Measurements from ENCODE around the gene HPSE2. TPM values are rescaled to one million over a fixed set of nuclear protein-coding genes. Genes with fewer than 3 reads are reported as not detected.

Gene HPSE2
- total RNA-seq, 1 experiment from 2014 or later, result 0.20 TPM

DNA sequence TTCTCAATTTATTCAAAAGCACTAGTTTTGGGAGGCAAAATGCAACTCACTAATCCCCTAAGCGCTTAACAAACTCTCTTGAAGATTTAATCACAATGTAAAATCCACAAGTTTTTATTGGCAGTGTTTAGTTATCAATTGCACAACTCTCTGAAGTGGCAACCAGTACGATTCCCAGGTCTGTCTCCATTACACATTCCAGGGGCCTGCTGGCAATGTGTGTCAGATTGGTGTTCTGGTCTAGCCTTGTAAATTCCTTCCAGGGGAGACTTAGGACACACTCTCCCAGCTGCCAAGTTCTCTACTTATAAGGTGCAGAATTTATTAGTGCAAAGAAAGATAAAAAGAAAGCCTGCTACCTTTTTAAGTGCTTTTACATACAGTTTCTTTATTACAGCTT lies 624.2 kb downstream of the HPSE2 start:
- Histone ChIP-seq H3K27ac (ENCODE audit: insufficient read length, low read depth, low read length) (no peak overlapping the region), H3K79me2 (ENCODE audit: insufficient read depth, low read length) (no peaks in the 10 kb centered on the region), H2BK20ac (ENCODE audit: low read depth, low read length, poor library complexity, severe bottlenecking) (no peak overlapping the region), H3K9ac (ENCODE audit: extremely low read depth, insufficient read length, low read length) (no peak overlapping the region), H4K5ac (ENCODE audit: insufficient read length, low read depth, low read length) (no peak overlapping the region), H4K8ac (replicated peaks; ENCODE audit: insufficient read length, low read depth, low read length) (no peak overlapping the region), H3K4me2 (ENCODE audit: insufficient read depth, insufficient read length, low read length) (no peak overlapping the region), H3K27me3 (ENCODE audit: insufficient read depth, low read length) (no peaks in the 10 kb centered on the region), H4K20me1 (ENCODE audit: control insufficient read depth, insufficient read depth, insufficient read length) (no peaks in the 10 kb centered on the region), H3K14ac (ENCODE audit: insufficient read depth, low read length) (no peak overlapping the region), H2BK5ac (ENCODE audit: insufficient read length, low read length) (no peak overlapping the region), H2BK12ac (ENCODE audit: insufficient read length, low read depth, low read length) (no peak overlapping the region), H3K18ac (ENCODE audit: insufficient read length, low read depth, low read length) (no peak overlapping the region), H3T11ph (ENCODE audit: low read length) (no peak overlapping the region), H2AFZ (ENCODE audit: low read length) (no peak overlapping the region), H4K91ac (ENCODE audit: insufficient read length, low read depth, low read length) (no peak overlapping the region), H2BK15ac (ENCODE audit: low read depth, low read length) (no peak overlapping the region), H3K23me2 (ENCODE audit: insufficient read length, low read depth, low read length, poor library complexity, severe bottlenecking) (no peaks in the 10 kb centered on the region), H3K23ac (ENCODE audit: insufficient read length, low read depth, low read length) (no peak overlapping the region), H3K56ac (ENCODE audit: insufficient read length, low read depth, low read length) (no peak overlapping the region), H3K4ac (ENCODE audit: low read depth, low read length) (no peak overlapping the region), H3K79me1 (ENCODE audit: insufficient read depth, low read depth, low read length, poor library complexity, severe bottlenecking) (no peaks in the 10 kb centered on the region), H2AK5ac (ENCODE audit: insufficient read length, low read length) (no peak overlapping the region), H3K4me1 (ENCODE audit: insufficient read depth, low read length) (no peaks in the 10 kb centered on the region; the same call in 1 of the 2 replicates), H3K9me3 (ENCODE audit: control insufficient read depth, low read depth, low read length) (no peaks in the 10 kb centered on the region), H2BK120ac (ENCODE audit: low read depth, low read length, poor library complexity, severe bottlenecking) (no peak overlapping the region)
- no peak for TF ChIP-seq CTCF (conservative IDR thresholded peaks at IDR 0.05)
- peaks cover 6 to 7% of the 10 kb centered on the region in 2 experiments for H3K4me1 Mint-ChIP-seq
- H3K27ac Mint-ChIP-seq, result no peak overlapping the region; a peak in 1 of 7 replicates
- no peaks in the 10 kb centered on the region for H3K27me3 Mint-ChIP-seq (ENCODE audit: low read depth)
- H3K36me3 Mint-ChIP-seq (ENCODE audit: insufficient read depth in 1 of 3, low read depth in 3 of 3), result no peaks in the 10 kb centered on the region; a peak in 2 of 7 replicates
- no CpG with 5 or more reads among the region's 2 CpGs for WGBS (ENCODE audit: extremely low coverage, insufficient read length, low lambda C conversion rate)
- H3K9me3 Mint-ChIP-seq, result no peaks in the 10 kb centered on the region
- DNase-seq, result no peak
- H3K4me3 Mint-ChIP-seq, result no peak overlapping the region
